KMS-11 (cell line): ENCODE results near the gene LYSET.
"Not testable (repeated sequence)": the region's sequence is repeated elsewhere in the genome, so short reads cannot be mapped to it uniquely, and the experiment has no call there.

ENCODE experiments used
- H2AFZ ChIP-seq: fragments of 200-600 bp; sonication (generic); 2 replicates; pipeline ENCODE4 v1.6.1; 2016; ENCODE audit warnings: antibody characterized with exemption, mixed run types, low read depth
- H3K27ac ChIP-seq: fragments of 200-600 bp; sonication (generic); 2 replicates; pipeline ENCODE4 v1.6.1; 2016; ENCODE audit warnings: mild to moderate bottlenecking, mixed run types
- H3K27me3 ChIP-seq: fragments of 200-600 bp; sonication (generic); 2 replicates; pipeline ENCODE4 v1.6.1; 2017; ENCODE audit warnings: mild to moderate bottlenecking, low read depth, mixed run types, moderate library complexity; ENCODE audit not compliant: insufficient read depth
- H3K36me3 ChIP-seq: fragments of 200-600 bp; sonication (generic); 2 replicates; pipeline ENCODE4 v1.6.1; 2017; ENCODE audit warnings: mild to moderate bottlenecking, mixed run types; ENCODE audit not compliant: insufficient read depth
- H3K4me1 ChIP-seq: fragments of 200-600 bp; sonication (generic); 2 replicates; pipeline ENCODE4 v1.6.1; 2016; ENCODE audit warnings: mild to moderate bottlenecking, low read depth, mixed run types; ENCODE audit not compliant: poor library complexity, severe bottlenecking
- H3K4me2 ChIP-seq: fragments of 200-600 bp; sonication (generic); 2 replicates; pipeline ENCODE4 v1.7.0; 2016; ENCODE audit warnings: mild to moderate bottlenecking, mixed run types
- H3K4me3 ChIP-seq: fragments of 200-600 bp; sonication (generic); IDR thresholded peaks from 2 replicates; pipeline ENCODE4 v1.6.1; 2017; ENCODE audit warnings: low read depth, low read length, mixed read lengths; ENCODE audit not compliant: insufficient read depth
- H3K79me2 ChIP-seq: fragments of 200-600 bp; sonication (generic); 2 replicates; pipeline ENCODE4 v1.6.1; 2016; ENCODE audit warnings: low read depth, mixed run types; ENCODE audit not compliant: insufficient read depth
- H3K9ac ChIP-seq: fragments of 200-600 bp; sonication (generic); 2 replicates; pipeline ENCODE4 v1.6.1; 2016; ENCODE audit warnings: mild to moderate bottlenecking, mixed run types
- H4K20me1 ChIP-seq: fragments of 200-600 bp; sonication (generic); 2 replicates; pipeline ENCODE4 v1.6.1; 2016; ENCODE audit warnings: mild to moderate bottlenecking, mixed run types; ENCODE audit not compliant: insufficient read depth
- CTCF ChIP-seq: fragments of 200-600 bp; sonication (generic); conservative IDR thresholded peaks from 2 replicates; pipeline ENCODE4 v1.6.1; 2017; ENCODE audit warnings: low read depth, mild to moderate bottlenecking, antibody characterized with exemption, low read length, moderate library complexity, mixed read lengths

The LYSET gene

GRCh38 chr14:93160353-93160801, 24.7 kb upstream of the LYSET start:
- Histone ChIP-seq H3K79me2 (no peaks in the 10 kb centered on the region), H3K4me2 (no peak overlapping the region), H3K9ac (no peak overlapping the region), H3K27me3 (no peaks in the 10 kb centered on the region), H4K20me1 (no peaks in the 10 kb centered on the region), H3K27ac (no peak overlapping the region), H2AFZ (no peak overlapping the region), H3K4me3 (no peak overlapping the region), H3K4me1 (peaks cover 12% of the 10 kb centered on the region), H3K36me3 (no peaks in the 10 kb centered on the region)
- TF ChIP-seq CTCF = 0 out of 2 replicates have a peak, but pooled peaks have one; percentile 30

- H3K4me3 ChIP-seq = no peak overlapping the region
- no peaks in the 10 kb centered on the region for H3K27me3 ChIP-seq
- H4K20me1 ChIP-seq = no peaks in the 10 kb centered on the region
- no peak overlapping the region for H3K4me2 ChIP-seq
- peaks cover 12% of the 10 kb centered on the region for H3K4me1 ChIP-seq
- H3K9ac ChIP-seq = no peak overlapping the region
- H3K79me2 ChIP-seq = no peaks in the 10 kb centered on the region
- no peak overlapping the region for H3K27ac ChIP-seq
- H3K36me3 ChIP-seq = no peaks in the 10 kb centered on the region
- no peak overlapping the region for H2AFZ ChIP-seq
- TF ChIP-seq CTCF = no peak
Measured at GRCh38 chr14:93161411-93161940, 23.6 kb upstream of the LYSET start.

- no peaks in the 10 kb centered on the region for H3K79me2 ChIP-seq
- no peak for TF ChIP-seq CTCF
- no peaks in the 10 kb centered on the region for H3K27me3 ChIP-seq
- no peak overlapping the region for H3K4me2 ChIP-seq
- H3K27ac ChIP-seq = no peak overlapping the region
- no peaks in the 10 kb centered on the region for H3K36me3 ChIP-seq
- peaks cover 12% of the 10 kb centered on the region for H3K4me1 ChIP-seq
- no peak overlapping the region for H3K9ac ChIP-seq
- H2AFZ ChIP-seq = no peak overlapping the region
- H3K4me3 ChIP-seq = no peak overlapping the region
- H4K20me1 ChIP-seq = no peaks in the 10 kb centered on the region
Measured at GRCh38 chr14:93163564-93163963, 21.6 kb upstream of the LYSET start.

GRCh38 chr14:93165271-93166265, 19.5 kb upstream of the LYSET start:
- H3K4me2 ChIP-seq, H3K4me3 ChIP-seq, H3K4me1 ChIP-seq, H3K36me3 ChIP-seq, H4K20me1 ChIP-seq, H3K27ac ChIP-seq, H2AFZ ChIP-seq, H3K79me2 ChIP-seq, H3K27me3 ChIP-seq, H3K9ac ChIP-seq: not testable (repeated sequence)

- H4K20me1 ChIP-seq, H3K9ac ChIP-seq, H3K4me1 ChIP-seq, H3K27me3 ChIP-seq, H3K27ac ChIP-seq, H3K36me3 ChIP-seq, H3K4me3 ChIP-seq, H3K79me2 ChIP-seq, H2AFZ ChIP-seq, H3K4me2 ChIP-seq: not testable (repeated sequence)
Measured at GRCh38 chr14:93168610-93169009, 16.5 kb upstream of the LYSET start.

- H3K4me3 ChIP-seq, H3K9ac ChIP-seq, H3K27ac ChIP-seq, H2AFZ ChIP-seq, H3K4me2 ChIP-seq, H3K27me3 ChIP-seq, H3K79me2 ChIP-seq, H4K20me1 ChIP-seq, H3K4me1 ChIP-seq, H3K36me3 ChIP-seq: not testable (repeated sequence)
Measured at GRCh38 chr14:93169619-93170018, 15.5 kb upstream of the LYSET start.

- H3K9ac ChIP-seq, H3K27ac ChIP-seq, H4K20me1 ChIP-seq, H3K36me3 ChIP-seq, H3K79me2 ChIP-seq, H3K4me3 ChIP-seq, H3K4me2 ChIP-seq, H2AFZ ChIP-seq, H3K27me3 ChIP-seq, H3K4me1 ChIP-seq: not testable (repeated sequence)
Measured at GRCh38 chr14:93170141-93170540, 15.0 kb upstream of the LYSET start.
